Pulmonary artery endothelial cell (primary cell): ENCODE data around the gene GANAB. TPM values are rescaled to one million over a fixed set of nuclear protein-coding genes. Genes with fewer than 3 reads are reported as not detected.
"Not testable (repeated sequence)": the region's sequence is repeated elsewhere in the genome, so short reads cannot be mapped to it uniquely, and the experiment has no call there.

Experiments used
- DNase-seq: peaks from one replicate; pipeline ENCODE4 v3.0.0-alpha.2; 2011; ENCODE audit warnings: low read depth, low spot score
- total RNA-seq: library from RNA; depleted of rRNA; stranded (reverse); fragments of >200 nt; gene quantifications from 2 replicates; pipeline ENCODE4 v1.2.3, GENCODE V29; 2014

Gene GANAB
- total RNA-seq = 272 and 287 TPM in 2 replicates

- DNase-seq = peak; percentile 92
These were observed at the start of gene GANAB for GRCh38 chr11:62645946-62646824. Gene GANAB, minus strand, starts transcription at chr11:62646613. Its CDS starts 14 bp downstream, at chr11:62646599.

GRCh38 chr11:62694455-62695167, 48.2 kb upstream of the GANAB start:
- peak; percentile 59 for DNase-seq

GRCh38 chr11:62693624-62694023, 47.2 kb upstream of the GANAB start:
- not testable (repeated sequence) for DNase-seq

DNA sequence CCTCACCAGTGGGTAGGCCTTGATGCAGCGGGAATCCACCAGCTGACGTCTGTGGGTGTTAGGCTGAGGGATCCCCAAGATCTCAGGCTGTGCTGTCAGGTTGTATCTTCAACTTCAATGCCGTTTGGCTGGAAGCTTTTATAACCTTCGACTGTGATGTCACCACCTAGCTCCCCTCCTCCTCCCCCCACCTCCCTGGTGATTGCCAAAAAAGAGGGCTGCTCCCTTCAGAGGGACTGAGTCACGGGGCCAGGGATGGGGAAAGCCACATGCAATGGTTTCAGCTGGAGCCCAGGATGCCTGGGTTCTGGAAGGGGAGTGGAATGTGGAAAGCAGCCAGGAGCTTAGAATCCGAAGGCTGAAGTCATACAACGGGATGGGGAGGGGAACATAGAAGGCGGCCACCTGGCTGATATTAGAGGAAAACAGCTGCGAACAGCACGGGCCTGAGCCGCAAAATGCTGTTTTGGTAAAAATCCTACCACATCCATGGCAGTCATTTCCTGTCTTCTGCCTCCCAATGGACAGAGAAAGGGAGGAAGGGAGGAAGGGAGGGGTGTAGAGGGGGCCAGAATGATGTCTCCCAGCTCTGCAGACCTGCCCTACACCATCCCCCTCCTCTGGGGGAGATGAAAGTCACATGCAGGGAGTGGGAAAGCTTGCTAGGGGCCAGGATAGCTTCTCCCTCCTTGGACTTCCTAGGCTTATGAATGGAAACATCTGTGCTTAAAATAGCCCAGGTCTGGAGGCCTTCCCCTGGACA, 43.2 kb upstream of the GANAB start, which contains the start of gene LRRN4CL:
TSS of gene LRRN4CL (minus strand) at position 110 of the 763 bp plus-strand sequence. CDS start 1,022 bp downstream, outside the sequence.
- no peak for DNase-seq

DNA sequence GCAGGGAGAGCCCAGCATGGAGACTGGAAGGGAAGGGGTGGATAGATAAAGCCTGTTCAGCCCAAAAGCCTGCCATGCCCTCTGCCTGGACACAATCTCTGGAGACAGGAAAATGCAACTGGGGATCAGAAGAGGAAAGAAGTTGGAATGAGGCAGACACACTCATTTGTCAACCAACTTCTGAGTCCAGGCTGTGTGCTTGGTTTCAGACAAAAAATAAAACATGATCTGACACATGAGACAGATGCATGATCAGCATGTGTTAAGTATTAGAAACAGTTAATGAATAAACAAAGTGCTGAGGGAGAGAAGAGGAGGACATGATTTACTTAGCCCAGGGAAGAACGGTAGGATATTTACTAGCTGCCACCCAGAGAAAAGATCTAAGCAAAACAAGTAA, 42.1 kb upstream of the GANAB start:
- no peak for DNase-seq

DNA sequence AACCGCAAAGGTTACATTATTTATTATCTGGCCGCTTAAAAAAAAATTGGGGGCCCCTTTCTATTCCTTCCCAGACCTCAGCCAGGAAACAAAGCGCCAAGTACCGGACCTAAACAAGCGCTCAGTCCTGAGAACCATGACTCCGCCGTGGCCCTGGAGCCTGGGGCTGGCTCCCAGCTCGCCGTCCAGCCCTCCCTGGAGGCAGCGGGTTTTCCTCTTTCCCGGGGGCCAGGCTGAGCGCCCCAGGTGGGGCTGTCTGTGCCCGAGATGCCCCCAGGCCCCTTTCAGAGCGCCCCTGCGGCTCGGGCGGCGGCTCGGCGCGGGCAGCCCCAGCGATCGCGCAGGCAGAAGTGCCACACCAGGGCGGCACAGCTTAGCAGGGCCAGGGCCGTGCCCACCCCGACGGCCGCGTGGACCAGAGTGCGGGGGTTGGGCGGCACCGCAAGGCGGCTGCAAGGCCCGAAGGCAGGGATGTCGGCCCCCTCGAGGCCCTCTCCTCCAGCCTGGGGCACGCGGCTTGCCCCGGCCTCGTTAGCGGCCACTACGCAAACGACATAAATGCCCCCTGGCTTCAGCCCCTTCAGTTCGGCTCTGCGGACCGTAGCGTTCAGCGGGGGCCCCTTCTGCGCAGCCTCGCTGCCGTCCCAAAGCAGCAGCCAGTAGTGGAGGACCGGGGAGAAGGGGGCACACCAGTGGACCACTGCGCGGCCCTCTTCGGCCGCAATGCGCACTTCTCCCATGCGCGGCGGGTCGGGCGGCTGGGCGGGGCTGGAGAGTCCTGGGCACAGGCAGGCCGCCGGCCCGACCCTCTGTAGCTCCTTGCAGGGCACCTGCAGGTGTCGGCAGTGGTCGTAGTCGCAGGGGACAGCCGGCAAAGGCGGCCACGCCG, 41.3 kb upstream of the GANAB start:
- DNase-seq = no peak

DNA sequence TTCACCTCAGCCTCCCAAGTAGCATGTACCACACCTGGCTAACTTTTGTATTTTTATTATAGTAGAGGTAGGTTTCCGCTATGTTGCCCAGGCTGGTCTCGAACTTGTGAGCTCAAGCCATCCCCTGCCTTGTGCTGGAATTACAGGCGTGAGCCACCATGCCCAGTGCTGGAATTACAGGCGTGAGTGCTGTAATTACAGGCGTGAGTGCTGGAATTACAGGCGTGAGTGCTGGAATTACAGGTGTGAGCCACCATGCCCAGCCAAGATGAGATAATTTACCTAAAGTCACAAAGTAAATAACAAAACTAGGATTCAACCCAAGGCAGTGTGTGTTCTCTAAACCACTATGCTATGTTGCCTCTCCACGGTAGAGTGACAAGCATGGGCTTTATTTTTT, 36.1 kb upstream of the GANAB start:
- no peak for DNase-seq

- DNase-seq = peak; percentile 49
These were observed 34.4 kb upstream of the GANAB start for GRCh38 chr11:62680825-62681240.

DNA sequence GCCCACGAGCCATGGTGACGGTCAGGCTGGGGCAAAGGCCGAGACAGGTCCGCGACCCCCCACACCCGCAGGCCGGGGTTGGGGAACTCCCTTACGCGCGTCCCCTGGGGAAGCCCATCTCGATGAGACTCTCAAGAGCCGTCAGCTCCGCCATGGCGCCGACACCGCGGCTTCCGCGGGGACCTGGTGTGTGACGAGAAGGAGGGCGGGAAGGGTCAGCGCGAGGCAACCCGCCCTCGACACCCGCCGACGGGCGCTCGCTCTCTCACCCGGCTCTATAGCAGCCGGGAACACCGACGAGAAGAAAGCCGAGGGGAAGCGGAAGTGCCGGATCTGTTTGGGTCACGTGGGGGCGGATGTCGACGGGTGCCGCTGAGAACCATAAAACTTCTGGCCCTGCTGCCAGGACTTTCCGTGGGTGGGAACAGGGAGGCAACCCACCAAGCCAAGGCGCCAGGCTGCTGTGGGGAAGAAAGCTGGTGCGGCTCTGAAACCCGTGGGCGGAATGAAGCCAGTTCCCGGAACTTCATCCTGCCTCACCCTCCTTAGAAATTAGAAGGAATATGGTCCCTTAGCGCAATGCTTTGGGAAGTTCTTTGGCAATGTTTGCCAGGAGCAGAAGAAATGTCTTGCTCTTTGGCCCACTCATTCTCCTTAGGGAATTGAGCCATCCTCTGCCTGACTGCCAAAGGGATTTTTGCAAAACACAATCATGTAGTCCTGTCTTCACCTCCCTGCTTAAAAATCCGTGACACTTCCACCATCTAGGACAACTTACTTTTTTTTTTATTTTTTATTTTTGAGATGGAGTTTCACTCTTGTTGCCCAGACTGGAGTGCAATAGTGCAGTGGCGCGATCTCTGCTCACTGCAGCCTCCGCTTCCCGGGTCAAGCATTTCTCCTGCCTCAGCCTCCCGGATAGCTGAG, 32.6 kb upstream of the GANAB start, which contains the start of gene UBXN1:
TSS of gene UBXN1 (minus strand) at position 304 of the 927 bp plus-strand sequence. CDS start at position 154, 150 bp downstream.
- peak; percentile 55 for DNase-seq

DNA sequence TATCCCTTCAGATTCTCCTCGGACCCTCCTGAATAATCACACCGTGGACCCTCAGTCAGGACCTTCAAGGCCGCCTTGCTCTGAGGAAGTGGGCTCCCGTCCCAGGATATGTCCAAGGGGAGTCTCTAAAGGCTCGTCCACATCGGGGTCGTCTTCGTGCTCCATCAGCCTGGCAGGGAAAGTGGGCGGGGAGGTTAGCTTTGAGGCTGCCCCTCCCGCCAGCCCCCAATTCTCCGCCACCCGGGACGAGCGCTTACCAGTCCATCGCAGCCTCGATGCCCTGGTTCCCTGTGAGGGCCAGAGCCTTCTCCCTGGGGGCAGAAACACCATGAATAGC, 32.0 kb upstream of the GANAB start:
- no peak for DNase-seq

GRCh38 chr11:62677714-62678113, 31.3 kb upstream of the GANAB start:
- no peak for DNase-seq

DNA sequence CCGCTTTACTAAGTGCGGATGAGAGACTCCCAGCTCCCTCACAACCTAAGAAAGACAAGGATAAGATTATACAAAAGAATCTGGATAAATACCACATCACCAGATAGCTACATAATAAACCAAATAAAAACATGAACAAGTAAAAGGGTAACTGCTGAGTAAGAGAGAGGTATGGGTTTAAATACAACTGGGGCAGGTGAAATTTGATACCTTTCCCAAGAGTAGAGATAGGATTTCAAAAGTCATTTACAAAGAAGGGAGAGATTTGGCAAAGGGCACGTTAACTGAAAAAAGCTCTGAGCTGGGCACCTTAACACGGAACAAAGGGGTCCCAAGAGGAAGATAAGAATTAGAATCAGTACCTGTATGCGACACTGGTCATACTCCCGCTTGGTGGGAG, 30.7 kb upstream of the GANAB start:
- DNase-seq = no peak

GRCh38 chr11:62676698-62677097, 30.3 kb upstream of the GANAB start:
- DNase-seq = no peak

DNA sequence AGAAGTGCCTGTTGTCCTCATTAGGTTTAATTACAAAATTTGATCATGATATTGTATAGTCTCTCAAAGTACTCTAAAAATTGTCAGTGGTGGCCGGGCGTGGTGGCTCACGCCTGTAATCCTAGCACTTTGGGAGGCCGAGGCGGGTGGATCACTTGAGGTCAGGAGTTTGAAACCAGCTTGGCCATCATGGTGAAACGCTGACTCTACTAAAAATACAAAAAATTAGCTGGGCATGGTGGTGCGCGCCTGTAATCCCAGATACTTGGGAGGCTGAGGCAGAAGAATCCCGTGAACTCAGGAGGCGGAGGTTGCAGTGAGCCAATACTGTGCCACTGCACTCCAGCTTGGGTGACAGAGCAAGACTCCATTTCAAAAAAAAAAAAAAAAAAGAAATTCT, 29.0 kb upstream of the GANAB start:
- DNase-seq = not testable (repeated sequence)

DNA sequence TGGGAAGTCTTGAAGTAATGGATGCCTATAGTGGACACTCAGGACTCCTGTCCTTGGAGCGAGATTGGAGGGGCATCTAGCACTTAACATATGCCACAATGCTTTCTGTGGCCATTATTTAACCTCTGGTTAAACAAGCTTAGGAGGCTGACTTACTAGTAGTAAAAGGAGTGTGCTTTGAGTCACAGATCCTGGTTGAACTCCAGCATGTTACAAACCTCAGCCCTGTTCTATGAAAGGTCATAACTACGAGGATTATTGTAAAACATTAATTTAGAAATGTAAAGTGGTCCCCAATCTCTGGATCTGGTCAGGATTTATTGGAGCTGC, 26.7 kb upstream of the GANAB start:
- no peak for DNase-seq

GRCh38 chr11:62671608-62672389, 25.4 kb upstream of the GANAB start, which contains the start of the genes LBHD1 and UQCC3:
Gene LBHD1, minus strand, starts transcription at chr11:62672267. Its CDS starts 2,236 bp downstream, at chr11:62670031.
Gene UQCC3, plus strand, starts transcription at chr11:62671673. Its CDS starts 73 bp downstream, at chr11:62671746.
- DNase-seq = peak; percentile 57

GRCh38 chr11:62671236-62671607, 24.8 kb upstream of the GANAB start:
- DNase-seq = no peak

- no peak for DNase-seq
These were observed 23.2 kb upstream of the GANAB start for GRCh38 chr11:62669420-62670161.
